GM12892 (cell line): ENCODE data around the gene EFCAB12.

Experiments used
- POLR2A ChIP-seq: IDR thresholded peaks from 2 replicates; pipeline ENCODE4 v1.6.1; 2011; ENCODE audit warnings: low read depth, low read length, control low read depth
- POLR2AphosphoS5 ChIP-seq: IDR thresholded peaks from 2 replicates; pipeline ENCODE4 v1.6.1; 2011; ENCODE audit warnings: low read depth, low read length, control low read depth
- TAF1 ChIP-seq: IDR thresholded peaks from 2 replicates; pipeline ENCODE4 v1.6.1; 2011; ENCODE audit warnings: low read depth, mild to moderate bottlenecking, control low read depth, low read length, borderline replicate concordance

GRCh38 chr3:129377615-129378014 lies 50.8 kb downstream of the EFCAB12 start:
- TF ChIP-seq POLR2A, result no peak
- no peak for TF ChIP-seq POLR2AphosphoS5
- no peak for TF ChIP-seq TAF1
